Neural crest cell (in vitro differentiated cells): Measurements from ENCODE around the gene JPH3. TPM values are rescaled to one million over a fixed set of nuclear protein-coding genes. Genes with fewer than 3 reads are reported as not detected.
"Not testable (repeated sequence)": the region's sequence is repeated elsewhere in the genome, so short reads cannot be mapped to it uniquely, and the experiment has no call there.

Experiments used
- DNase-seq: peaks from one replicate; pipeline ENCODE4 v3.0.0; 2021; ENCODE audit warnings: low read depth, mixed read lengths, low spot score
- H3K27ac Mint-ChIP-seq: one replicate; pipeline ENCODE4 v1.8.0; 2021; ENCODE audit warnings: mild to moderate bottlenecking, mixed read lengths; ENCODE audit not compliant: unreplicated experiment
- H3K27me3 Mint-ChIP-seq: 2 replicates; pipeline ENCODE4 v1.8.0; 2021; ENCODE audit warnings: low read depth, mild to moderate bottlenecking, mixed read lengths
- H3K36me3 Mint-ChIP-seq: 2 replicates; pipeline ENCODE4 v1.8.0; 2021; ENCODE audit warnings: low read depth, mild to moderate bottlenecking, mixed read lengths
- H3K4me1 Mint-ChIP-seq: 2 replicates; pipeline ENCODE4 v1.8.0; 2021; ENCODE audit warnings: mixed read lengths
- H3K4me3 Mint-ChIP-seq: one replicate; pipeline ENCODE4 v1.8.0; 2021; ENCODE audit warnings: mild to moderate bottlenecking, mixed read lengths
- H3K9me3 Mint-ChIP-seq: 2 replicates; pipeline ENCODE4 v1.8.0; 2021; ENCODE audit warnings: mixed read lengths
- CTCF ChIP-seq: fragments of 200-600 bp; sonication (generic); conservative IDR thresholded peaks from 2 replicates; pipeline ENCODE4 v1.5.0; 2021; ENCODE audit warnings: antibody characterized with exemption, mild to moderate bottlenecking
- total RNA-seq: library from RNA; stranded (reverse); gene quantifications from 2 replicates; pipeline ENCODE4 v1.2.1, GENCODE V29; 2021

The JPH3 gene
- total RNA-seq, 1 donor from 2014 or later: 9.1 TPM

DNA sequence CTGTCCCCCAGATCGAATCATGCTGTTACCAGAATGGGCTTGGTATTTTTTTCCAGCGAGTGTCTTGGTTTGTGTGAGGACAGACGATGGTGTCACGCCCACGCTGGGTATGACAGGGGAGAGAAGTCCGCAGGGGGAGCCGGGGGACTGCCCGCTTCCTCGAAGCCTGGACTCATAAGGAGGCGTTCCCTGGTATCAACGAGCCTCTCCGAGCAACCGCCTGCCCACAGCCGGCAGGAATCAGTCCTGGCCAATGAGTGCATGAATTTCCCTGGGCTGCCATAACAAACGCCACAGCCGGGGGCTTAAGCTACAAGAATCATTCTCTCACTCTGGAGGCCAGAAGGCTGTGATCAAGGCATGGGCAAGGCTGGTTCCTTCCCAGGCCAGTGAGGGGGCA is 26.1 kb upstream of the JPH3 start:
- Mint-ChIP-seq H3K27ac (no peak overlapping the region), H3K4me1 (no peaks in the 10 kb centered on the region), H3K36me3 (no peaks in the 10 kb centered on the region), H3K4me3 (no peak overlapping the region), H3K27me3 (no peaks in the 10 kb centered on the region), H3K9me3 (no peaks in the 10 kb centered on the region)
- DNase-seq: no peak
- no peak for TF ChIP-seq CTCF

DNA sequence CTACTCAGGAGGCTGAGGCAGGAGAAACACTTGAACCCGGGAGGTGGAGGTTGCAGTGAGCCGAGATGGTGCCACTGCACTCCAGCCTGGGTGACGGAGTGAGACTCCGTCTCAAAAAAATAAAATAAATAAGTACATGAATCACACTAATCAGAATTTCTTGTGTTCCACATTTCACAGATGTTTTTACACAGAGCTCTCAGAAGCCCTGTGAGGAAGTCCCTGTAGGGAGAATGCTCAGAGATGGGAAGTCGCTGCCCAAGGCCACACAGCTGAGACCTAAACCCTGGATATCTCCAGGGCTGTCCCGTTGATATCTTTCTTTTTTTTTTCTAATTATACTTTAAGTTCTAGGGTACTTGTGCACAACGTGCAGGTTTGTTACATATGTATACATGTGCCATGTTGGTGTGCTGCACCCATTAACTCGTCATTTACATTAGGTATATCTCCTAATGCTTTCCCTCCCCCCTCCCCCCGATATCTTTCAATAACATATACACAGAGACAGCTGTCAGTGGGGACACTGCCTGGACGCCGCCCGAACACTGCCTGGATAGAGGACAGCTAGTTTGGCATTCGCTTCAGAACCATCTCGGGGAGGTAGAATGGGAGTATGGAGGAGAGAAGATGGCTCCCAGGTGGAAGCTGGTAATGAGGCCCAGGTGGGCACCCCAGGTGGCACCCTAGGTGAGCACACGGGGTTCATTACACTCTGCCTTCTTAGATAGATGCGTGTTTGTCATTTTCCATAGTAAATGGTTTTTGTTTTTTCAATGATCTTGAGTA is 24.0 kb upstream of the JPH3 start:
- H3K27ac Mint-ChIP-seq, H3K4me3 Mint-ChIP-seq, H3K9me3 Mint-ChIP-seq, DNase-seq, H3K4me1 Mint-ChIP-seq, H3K27me3 Mint-ChIP-seq, H3K36me3 Mint-ChIP-seq: not testable (repeated sequence)

GRCh38 chr16:87579691-87580090 is 22.6 kb upstream of the JPH3 start:
- peaks cover 6% of the 10 kb centered on the region for H3K27me3 Mint-ChIP-seq
- H3K9me3 Mint-ChIP-seq: no peaks in the 10 kb centered on the region
- no peak overlapping the region for H3K4me3 Mint-ChIP-seq
- H3K27ac Mint-ChIP-seq: no peak overlapping the region
- TF ChIP-seq CTCF: no peak
- no peak for DNase-seq
- H3K36me3 Mint-ChIP-seq: no peaks in the 10 kb centered on the region
- H3K4me1 Mint-ChIP-seq: peaks cover 6% of the 10 kb centered on the region

- H3K4me1 Mint-ChIP-seq: peaks cover 6% of the 10 kb centered on the region
- H3K9me3 Mint-ChIP-seq: no peaks in the 10 kb centered on the region
- H3K27me3 Mint-ChIP-seq: peaks cover 8% of the 10 kb centered on the region
- TF ChIP-seq CTCF: no peak
- H3K4me3 Mint-ChIP-seq: no peak overlapping the region
- no peak for DNase-seq
- H3K36me3 Mint-ChIP-seq: no peaks in the 10 kb centered on the region
- H3K27ac Mint-ChIP-seq: no peak overlapping the region
Measured at GRCh38 chr16:87580855-87581261, 21.4 kb upstream of the JPH3 start.

- no peaks in the 10 kb centered on the region for H3K36me3 Mint-ChIP-seq
- no peaks in the 10 kb centered on the region for H3K9me3 Mint-ChIP-seq
- H3K4me3 Mint-ChIP-seq: no peak overlapping the region
- DNase-seq: no peak
- peaks cover 13% of the 10 kb centered on the region for H3K27me3 Mint-ChIP-seq
- no peak for TF ChIP-seq CTCF
- H3K27ac Mint-ChIP-seq: no peak overlapping the region
- peaks cover 6% of the 10 kb centered on the region for H3K4me1 Mint-ChIP-seq
Measured at GRCh38 chr16:87581857-87582215, 20.5 kb upstream of the JPH3 start.

- no peak for DNase-seq
- H3K9me3 Mint-ChIP-seq: no peaks in the 10 kb centered on the region
- no peak overlapping the region for H3K27ac Mint-ChIP-seq
- no peak overlapping the region for H3K4me3 Mint-ChIP-seq
- H3K36me3 Mint-ChIP-seq: no peaks in the 10 kb centered on the region
- TF ChIP-seq CTCF: no peak
- peaks cover 13% of the 10 kb centered on the region for H3K27me3 Mint-ChIP-seq
- peaks cover 6% of the 10 kb centered on the region for H3K4me1 Mint-ChIP-seq
Measured at GRCh38 chr16:87582216-87582965, 19.9 kb upstream of the JPH3 start.
